HCT116 (cell line): Measurements from ENCODE around the gene SCAI. TPM values are rescaled to one million over a fixed set of nuclear protein-coding genes. Genes with fewer than 3 reads are reported as not detected.

Experiments
- ATAC-seq: fragments of 200-7000 bp; cut with Tn5 transposase; 2 replicates; pipeline ENCODE4 v1.9.1; 2020; ENCODE audit warnings: mild to moderate bottlenecking, moderate library complexity
- BruUV-seq: library from RNA; stranded (reverse); fragments of 400-500 nt; replicated peaks from 2 replicates; lab custom pipeline; 2021; lab: Mats Ljungman, UMichigan
- CTCF ChIA-PET: fragments of 300-600 bp; sonication (Branson Sonifier 250); formaldehyde crosslinking; loops from one replicate; lab custom pipeline; 2021; ENCODE audit warnings: antibody characterized with exemption; lab: Charles Lee
- POLR2A ChIA-PET: fragments of 300-600, 350-600 bp; sonication (Branson Sonifier 250); formaldehyde crosslinking; loops from one replicate; lab custom pipeline; 2021; ENCODE audit warnings: antibody characterized with exemption; lab: Charles Lee
- RAD21 ChIA-PET, 2 experiments: fragments of 300-600 bp; sonication (Branson Sonifier 250); formaldehyde crosslinking; loops; one replicate each; lab custom pipeline; 2023; ENCODE audit warnings: low total read pairs in 2 of 2; ENCODE audit not compliant: uncharacterized antibody in 2 of 2, unreplicated experiment in 2 of 2, low non-redundant PET in 1 of 2; lab: Charles Lee
- DNase-seq: peaks from one replicate; pipeline ENCODE4 v3.0.0-alpha.2; 2010; ENCODE audit warnings: low read depth, low spot score
- H2AFZ ChIP-seq: fragments of 200-600 bp; shearing (Covaris generic), sonication (generic); 2 replicates; pipeline ENCODE4 v1.6.1; 2017; ENCODE audit warnings: low read depth, mixed run types, mixed read lengths, antibody characterized with exemption, low read length; ENCODE audit not compliant: poor library complexity, severe bottlenecking
- H3K27ac ChIP-seq: 2 replicates; pipeline ENCODE4 v1.5.1; 2012; ENCODE audit warnings: low read depth, low read length
- H3K27me3 ChIP-seq: fragments of 200-600 bp; sonication (generic); 2 replicates; pipeline ENCODE4 v1.6.1; 2016; ENCODE audit warnings: mixed run types, low read length, mixed read lengths; ENCODE audit not compliant: insufficient read depth
- H3K36me3 ChIP-seq, 2 experiments: fragments of 200-500 bp in 1 of 2; fragments of 200-600 bp in 1 of 2; sonication (Bioruptor generic) in 1 of 2; sonication (generic) in 1 of 2; 2 replicates each; pipeline versions ENCODE4 v1.5.1 to v1.6.1; 2014 to 2016; ENCODE audit warnings: low read length in 2 of 2, inconsistent platforms in 1 of 2, mixed read lengths in 1 of 2, mixed run types in 1 of 2; ENCODE audit not compliant: insufficient read depth in 2 of 2, control insufficient read depth in 1 of 2
- H3K4me1 ChIP-seq, 2 experiments: fragments of 200-600 bp in 1 of 2; sonication (generic) in 1 of 2; 2 replicates each; pipeline versions ENCODE4 v1.5.1 to v1.6.1; 2012 to 2017; ENCODE audit warnings: low read length in 2 of 2, inconsistent platforms in 1 of 2, mild to moderate bottlenecking in 1 of 2, mixed read lengths in 1 of 2, mixed run types in 1 of 2, moderate library complexity in 1 of 2; ENCODE audit not compliant: insufficient read depth in 2 of 2, control insufficient read depth in 1 of 2
- H3K4me2 ChIP-seq: fragments of 200-600 bp; sonication (generic); 2 replicates; pipeline ENCODE4 v1.6.1; 2017; ENCODE audit warnings: mixed run types, low read length, mixed read lengths
- H3K4me3 ChIP-seq, 2 experiments: fragments of 200-600 bp in 1 of 2; sonication (generic) in 1 of 2; replicated peaks in 1 of 2; 2 replicates each; pipeline ENCODE4 v1.5.1; 2011 to 2016; ENCODE audit warnings: low read length in 2 of 2, control low read depth in 1 of 2, low read depth in 1 of 2, mild to moderate bottlenecking in 1 of 2, mixed read lengths in 1 of 2, mixed run types in 1 of 2
- H3K79me2 ChIP-seq: fragments of 200-600 bp; sonication (generic); 2 replicates; pipeline ENCODE4 v1.6.1; 2017; ENCODE audit warnings: mild to moderate bottlenecking, mixed run types, low read length, moderate library complexity, mixed read lengths; ENCODE audit not compliant: insufficient read depth
- H3K9ac ChIP-seq: fragments of 200-600 bp; sonication (generic); 2 replicates; pipeline ENCODE4 v1.6.1; 2016; ENCODE audit warnings: low read length, mixed read lengths
- H3K9me2 ChIP-seq: fragments of 200-600 bp; sonication (generic), shearing (Covaris generic); 2 replicates; pipeline ENCODE4 v1.6.1; 2017; ENCODE audit warnings: mixed run types, mild to moderate bottlenecking, moderate library complexity; ENCODE audit not compliant: insufficient read depth
- H3K9me3 ChIP-seq, 2 experiments: fragments of 200-500 bp in 1 of 2; fragments of 200-600 bp in 1 of 2; sonication (Bioruptor generic) in 1 of 2; sonication (generic) in 1 of 2; 2 replicates each; pipeline ENCODE4 v1.6.1; 2014 to 2017; ENCODE audit warnings: low read length in 2 of 2, mixed read lengths in 2 of 2, inconsistent platforms in 1 of 2, low read depth in 1 of 2, mild to moderate bottlenecking in 1 of 2, mixed run types in 1 of 2, moderate library complexity in 1 of 2; ENCODE audit not compliant: control insufficient read depth in 1 of 2, insufficient read depth in 1 of 2
- H4K20me1 ChIP-seq: fragments of 200-600 bp; sonication (generic), shearing (Covaris generic); 2 replicates; pipeline ENCODE4 v1.6.1; 2017; ENCODE audit warnings: mixed run types, mild to moderate bottlenecking, moderate library complexity; ENCODE audit not compliant: insufficient read depth
- CTCF ChIP-seq, 3 experiments: fragments of 200-600 bp in 1 of 3; sonication (generic) in 1 of 3; IDR thresholded peaks in 2 of 3; conservative IDR thresholded peaks in 1 of 3; 2 replicates each; pipeline ENCODE4 v1.5.1; 2012 to 2017; ENCODE audit warnings: low read depth in 2 of 3, low read length in 2 of 3, antibody characterized with exemption in 1 of 3, borderline replicate concordance in 1 of 3, control low read depth in 1 of 3, mild to moderate bottlenecking in 1 of 3, mixed read lengths in 1 of 3, mixed run types in 1 of 3, moderate library complexity in 1 of 3; ENCODE audit not compliant: insufficient read depth in 1 of 3
- POLR2A ChIP-seq: IDR thresholded peaks from 2 replicates; pipeline ENCODE4 v1.7.0; 2011; ENCODE audit warnings: borderline replicate concordance; ENCODE audit not compliant: insufficient read depth, insufficient read length; ENCODE audit errors: extremely low read depth
- POLR2AphosphoS5 ChIP-seq: IDR thresholded peaks from 2 replicates; pipeline ENCODE4 v1.6.1; 2011; ENCODE audit warnings: mild to moderate bottlenecking, low read depth, low read length, moderate library complexity
- TCF7L2 ChIP-seq: IDR thresholded peaks from 2 replicates; pipeline ENCODE4 v1.7.0; 2011; ENCODE audit warnings: borderline replicate concordance, inconsistent platforms; ENCODE audit not compliant: insufficient read depth, insufficient read length; ENCODE audit errors: extremely low read depth
- ZFX ChIP-seq: fragments of 450-650 bp; IDR thresholded peaks from 2 replicates; pipeline ENCODE4 v1.6.1; 2017
- intact Hi-C: fragments of 100-400 bp; cut with micrococcal nuclease; formaldehyde crosslinking; loops from 2 replicates; pipeline ENCODE4 v1.10.0; 2022
- total RNA-seq: library from RNA; stranded (reverse); gene quantifications from one replicate; pipeline ENCODE4 v1.2.1, GENCODE V29; 2021; ENCODE audit not compliant: unreplicated experiment

Gene SCAI
- total RNA-seq, 1 experiment from 2014 or later = 14.0 TPM

GRCh38 chr9:125189361-125190289, 46.3 kb upstream of the SCAI start, which contains the start of gene PPP6C (continued):
- TF ChIP-seq TCF7L2 (no peak), CTCF (IDR thresholded peaks at IDR 0.05 in 2 of 3, conservative IDR thresholded peaks at IDR 0.05 in 1 of 3; ENCODE audit: borderline replicate concordance in 1 of 3, insufficient read depth in 1 of 3, low read depth in 2 of 3, low read length in 2 of 3) (peak; percentile 50 to 70 (median 57); a peak in 5 of 6 replicates)

GRCh38 chr9:125189011-125189360, 45.7 kb upstream of the SCAI start:
- Histone ChIP-seq H3K4me1 (peaks cover 14 to 16% of the 10 kb centered on the region in 2 experiments), H3K79me2 (peaks cover 54% of the 10 kb centered on the region), H3K9me3 (no peaks in the 10 kb centered on the region), H3K9me2 (no peaks in the 10 kb centered on the region), H4K20me1 (no peaks in the 10 kb centered on the region; the same call in 1 of the 2 replicates), H3K27ac (peak overlapping the region; percentile 82), H2AFZ (no peak overlapping the region), H3K36me3 (no peaks in the 10 kb centered on the region), H3K4me3 (peak overlapping the region; percentile 96 to 97), H3K9ac (peak overlapping the region; percentile 90), H3K27me3 (no peaks in the 10 kb centered on the region), H3K4me2 (peak overlapping the region; percentile 86)
- RAD21 ChIA-PET = no interaction called here
- no peak for DNase-seq
- POLR2A ChIA-PET = no interaction called here
- no peak for TF ChIP-seq ZFX
- TF ChIP-seq POLR2A = peak; percentile 3
- no peak for TF ChIP-seq POLR2AphosphoS5
- BruUV-seq = TSS peak; percentile 76
- intact Hi-C loops = no loop called here
- CTCF ChIA-PET = no interaction called here
- peak; percentile 19 for ATAC-seq
